GM21390 (cell line): ENCODE measurements around the gene CBY3.
"Not testable (repeated sequence)": the region's sequence is repeated elsewhere in the genome, so short reads cannot be mapped to it uniquely, and the experiment has no call there.

Source experiments
- ATAC-seq: cut with Tn5 transposase; IDR thresholded peaks from one replicate; pipeline ENCODE4 v1.9.1; 2021; ENCODE audit not compliant: unreplicated experiment

CBY3 gene

DNA sequence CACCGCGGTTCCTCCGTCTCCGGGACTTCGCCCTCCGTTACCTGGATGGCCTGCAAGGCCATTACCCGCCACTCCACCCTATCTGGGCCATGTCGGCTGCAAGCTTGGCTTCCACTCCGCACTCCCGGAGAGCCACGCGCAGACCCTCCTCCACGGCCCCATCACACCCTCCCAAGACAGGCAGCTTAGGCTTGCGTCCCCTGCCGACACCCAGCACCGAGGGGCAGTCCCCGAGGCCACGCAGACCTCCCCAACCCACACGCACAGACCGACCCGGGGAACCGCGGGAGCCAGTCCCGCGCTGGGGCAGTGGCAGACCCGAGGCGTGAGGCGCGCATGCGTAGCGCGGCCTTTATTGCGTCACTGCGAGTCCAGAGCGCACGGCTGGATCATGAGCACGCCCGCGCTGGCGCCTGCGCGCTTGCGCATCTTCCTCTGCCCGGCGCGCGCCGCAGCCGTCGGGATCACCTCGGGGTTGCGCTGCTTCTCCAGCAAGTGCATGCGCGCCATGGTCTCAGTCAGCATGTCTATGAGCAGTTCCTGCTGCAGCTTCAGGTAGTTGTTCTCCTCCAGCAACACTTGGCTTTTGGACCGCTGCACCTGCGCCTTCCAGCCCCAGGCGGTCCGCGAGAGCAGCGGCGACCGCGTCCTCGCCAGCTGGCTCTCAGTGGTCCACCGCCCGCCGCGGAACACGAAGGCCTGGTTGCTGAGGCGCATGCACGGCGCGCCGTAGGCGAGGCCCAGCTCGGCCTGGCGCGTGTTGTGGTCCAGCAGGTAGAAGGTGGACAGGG lies 2.4 kb downstream of the CBY3 start:
- ATAC-seq: peak; percentile 86

DNA sequence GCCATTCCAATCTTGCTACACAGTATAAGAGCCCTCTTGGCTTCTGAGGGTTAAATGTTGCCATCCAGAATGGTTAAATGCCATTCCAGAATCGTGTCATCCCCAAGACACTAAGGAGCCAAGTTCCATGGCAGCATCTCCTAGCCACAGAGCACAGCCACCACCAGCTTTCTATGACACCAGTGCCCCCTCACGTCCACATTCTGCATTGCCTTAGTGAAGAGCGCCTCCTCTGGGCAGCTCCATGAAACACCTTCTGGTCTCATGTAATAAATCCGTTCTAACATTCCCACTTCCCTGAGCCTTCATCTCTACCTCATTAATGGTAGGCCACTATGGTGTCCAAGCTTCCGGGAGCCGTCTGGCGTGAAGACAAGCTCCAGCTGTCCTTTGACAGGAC lies 12.4 kb downstream of the CBY3 start:
- ATAC-seq: no peak

GRCh38 chr5:179661647-179662046 lies 19.2 kb downstream of the CBY3 start:
- not testable (repeated sequence) for ATAC-seq

DNA sequence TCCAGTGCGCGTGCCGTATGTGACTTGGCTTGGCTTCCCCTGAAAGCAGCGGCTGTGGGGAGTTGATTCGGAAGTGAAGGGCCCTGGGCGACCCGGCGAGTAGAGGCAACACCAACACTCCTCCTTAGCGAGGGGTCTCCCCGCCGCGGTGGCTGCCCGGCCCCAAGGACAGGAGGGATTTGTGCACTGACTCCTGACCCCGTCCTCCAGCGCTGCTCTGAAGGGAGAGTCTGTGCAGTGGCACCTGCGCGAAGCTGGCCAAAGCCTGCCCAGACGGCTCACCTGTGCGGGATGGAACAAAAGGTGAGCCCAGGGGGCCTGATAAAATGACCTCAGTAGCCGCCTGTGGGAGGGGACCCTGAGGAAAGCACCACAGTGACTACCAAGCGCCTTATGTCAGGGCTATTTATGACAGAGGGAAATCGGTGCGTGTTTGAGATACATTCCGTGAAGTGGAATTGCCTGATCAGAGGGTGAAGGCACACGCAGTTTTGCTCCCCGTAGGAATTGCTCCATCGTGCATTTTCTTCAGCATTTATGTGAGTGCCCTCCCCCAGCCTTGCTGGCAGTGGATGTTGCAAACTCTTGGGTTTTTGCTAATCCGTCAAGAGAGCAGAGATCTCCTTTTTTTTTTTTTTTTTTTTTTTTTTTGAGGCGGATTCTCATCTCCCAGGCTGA lies 22.5 kb downstream of the CBY3 start:
- peak; percentile 61 for ATAC-seq

- ATAC-seq: peak; percentile 95
These were observed 23.3 kb downstream of the CBY3 start for GRCh38 chr5:179657302-179658178.

GRCh38 chr5:179653135-179653534 lies 27.7 kb downstream of the CBY3 start:
- ATAC-seq: not testable (repeated sequence)

- not testable (repeated sequence) for ATAC-seq
These were observed 30.6 kb downstream of the CBY3 start for GRCh38 chr5:179650245-179650644.

- ATAC-seq: not testable (repeated sequence)
These were observed 31.6 kb downstream of the CBY3 start for GRCh38 chr5:179649166-179649703.

DNA sequence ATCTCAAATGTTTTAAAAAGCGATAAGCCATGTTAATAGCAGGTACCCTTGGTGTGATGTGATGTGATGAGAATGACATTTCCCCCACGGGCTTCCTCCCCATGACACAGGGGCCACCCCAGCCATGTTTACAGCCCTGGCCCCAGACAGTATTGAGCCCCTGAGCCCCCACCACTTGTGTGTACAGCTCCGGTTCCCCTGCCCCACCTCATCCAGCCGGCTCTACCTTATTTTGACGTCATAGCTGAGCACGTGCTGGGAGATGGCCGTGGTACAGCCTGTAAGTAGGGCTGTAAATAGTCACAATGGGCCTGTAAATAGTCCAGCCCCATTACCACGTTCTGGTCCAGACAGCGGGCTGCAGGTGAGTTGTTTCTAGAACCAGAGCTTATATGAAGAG lies 32.4 kb downstream of the CBY3 start:
- ATAC-seq: no peak

- not testable (repeated sequence) for ATAC-seq
These were observed 36.1 kb downstream of the CBY3 start for GRCh38 chr5:179644766-179645165.

DNA sequence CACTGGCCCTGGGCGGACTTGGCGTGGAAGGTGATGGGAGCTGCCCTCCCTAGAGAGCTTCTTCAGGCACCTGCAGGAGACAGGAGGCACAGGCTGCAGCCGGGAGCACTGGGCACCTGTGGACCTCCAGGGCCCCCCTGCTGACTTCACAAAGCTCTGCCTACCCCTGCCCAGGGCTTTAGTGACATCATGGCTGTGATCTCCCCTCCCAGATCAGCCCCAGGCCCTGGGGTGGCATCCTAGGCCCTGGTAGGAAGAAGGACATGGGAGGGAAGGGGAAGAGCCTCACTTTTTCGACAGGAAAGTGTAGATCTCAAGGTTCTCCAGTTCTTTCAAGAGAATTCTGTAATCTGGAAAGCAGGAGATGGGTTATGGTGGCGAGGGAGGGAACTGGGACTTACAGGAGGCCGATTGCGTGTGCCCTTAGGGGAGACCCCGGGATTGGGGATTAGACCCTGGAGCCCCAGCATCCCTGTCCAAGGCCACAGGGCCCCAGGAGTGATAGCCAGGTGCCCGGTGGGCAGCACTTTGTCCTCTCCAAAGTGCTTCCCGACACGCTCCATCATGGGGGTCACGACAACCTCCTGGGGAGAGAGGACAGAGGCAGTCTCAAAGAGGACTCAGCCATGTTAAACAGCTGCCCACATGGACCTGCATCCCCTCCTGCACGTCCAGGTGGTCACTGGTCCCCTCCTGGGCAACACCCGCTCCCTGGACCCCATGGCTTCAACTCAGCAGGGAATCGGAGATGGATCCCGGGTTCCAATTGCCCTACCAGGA lies 37.5 kb downstream of the CBY3 start:
- not testable (repeated sequence) for ATAC-seq

DNA sequence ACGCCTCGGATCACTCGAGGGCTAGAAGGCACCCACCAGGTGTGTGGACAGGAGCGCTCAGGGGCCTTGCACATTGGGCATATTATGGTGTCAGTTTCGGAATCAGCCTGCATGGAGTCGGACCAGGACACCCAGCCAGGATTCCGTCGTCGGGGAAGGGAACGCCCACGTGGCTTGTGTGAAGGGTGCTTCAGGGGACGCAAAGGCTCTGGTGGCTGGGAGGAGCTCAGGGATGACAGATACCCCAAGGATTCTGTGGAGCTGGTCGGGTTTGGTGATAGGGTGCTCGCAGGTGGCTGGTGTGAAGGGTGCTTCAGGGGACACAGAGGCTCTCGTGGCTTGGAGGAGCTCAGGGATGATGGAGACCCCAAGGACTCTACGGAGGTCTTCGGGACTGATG lies 38.2 kb downstream of the CBY3 start:
- not testable (repeated sequence) for ATAC-seq

GRCh38 chr5:179641745-179642144 lies 39.1 kb downstream of the CBY3 start:
- not testable (repeated sequence) for ATAC-seq

- ATAC-seq: not testable (repeated sequence)
These were observed 41.5 kb downstream of the CBY3 start for GRCh38 chr5:179639296-179639695.

DNA sequence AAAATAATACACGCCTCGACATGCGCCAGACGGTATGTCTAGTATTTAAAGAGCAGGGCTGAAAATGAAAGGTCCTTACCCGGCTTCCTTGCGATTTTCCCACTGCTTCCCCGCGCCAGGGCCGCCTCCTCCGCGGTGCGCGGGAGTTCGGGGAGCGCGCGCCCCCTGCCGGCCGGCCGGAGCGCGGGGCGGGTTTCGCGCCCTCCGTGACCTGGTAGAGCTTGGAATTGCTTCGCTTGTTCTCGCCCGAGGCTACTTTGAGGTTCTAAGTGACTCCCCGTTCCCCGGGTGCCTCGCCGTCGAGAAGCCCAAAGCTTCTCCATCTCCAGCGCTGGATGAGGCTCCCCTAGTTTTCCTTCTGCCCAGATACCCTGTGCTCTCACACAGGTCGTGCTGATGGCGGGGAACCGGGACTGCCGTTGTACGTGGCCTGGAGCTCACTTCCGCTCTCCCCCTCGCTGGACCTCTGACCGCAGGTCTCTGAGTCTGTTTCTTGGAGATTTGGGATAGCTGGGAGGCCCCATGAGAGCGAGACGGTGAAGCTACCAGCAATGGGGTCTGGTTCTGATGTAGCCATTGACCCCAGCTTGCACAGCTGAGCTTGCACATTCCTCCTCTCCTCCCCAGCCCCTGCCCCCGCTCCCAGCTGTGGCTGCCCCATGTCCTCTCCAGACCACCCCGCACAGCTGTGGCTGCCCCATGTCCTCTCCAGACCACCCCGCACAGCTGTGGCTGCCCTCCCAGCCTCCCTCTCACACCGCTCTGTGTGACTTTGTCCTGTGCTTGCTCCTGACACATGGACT lies 46.3 kb downstream of the CBY3 start:
- ATAC-seq: peak; percentile 93

DNA sequence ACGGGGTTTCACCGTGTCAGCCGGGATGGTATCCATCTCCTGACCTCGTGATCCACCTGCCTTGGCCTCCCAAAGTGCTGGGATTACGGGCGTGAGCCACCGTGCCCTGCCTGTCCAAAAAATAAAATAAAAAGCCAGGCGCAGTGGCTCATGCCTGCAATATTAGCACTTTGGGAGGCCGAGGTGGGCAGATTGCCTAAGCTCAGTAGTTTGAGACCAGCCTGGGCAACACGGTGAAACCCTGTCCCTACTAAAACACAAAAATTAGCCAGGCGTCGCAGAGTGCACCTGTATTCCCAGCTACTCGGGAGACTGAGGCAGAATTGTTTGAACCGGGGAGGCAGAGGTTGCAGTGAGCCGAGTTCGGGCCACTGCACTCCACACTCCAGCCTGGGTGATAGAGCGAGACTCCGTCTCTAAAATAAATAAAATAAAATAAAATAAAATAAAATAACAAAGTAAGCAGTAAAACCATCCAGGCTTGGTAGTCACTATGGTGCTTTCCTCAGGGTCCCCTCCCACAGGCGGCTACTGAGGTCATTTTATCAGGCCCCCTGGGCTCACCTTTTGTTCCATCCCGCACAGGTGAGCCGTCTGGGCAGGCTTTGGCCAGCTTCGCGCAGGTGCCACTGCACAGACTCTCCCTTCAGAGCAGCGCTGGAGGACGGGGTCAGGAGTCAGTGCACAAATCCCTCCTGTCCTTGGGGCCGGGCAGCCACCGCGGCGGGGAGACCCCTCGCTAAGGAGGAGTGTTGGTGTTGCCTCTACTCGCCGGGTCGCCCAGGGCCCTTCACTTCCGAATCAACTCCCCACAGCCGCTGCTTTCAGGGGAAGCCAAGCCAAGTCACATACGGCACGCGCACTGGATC lies 47.1 kb downstream of the CBY3 start:
- peak; percentile 67 for ATAC-seq
